Retinal pigment epithelial cell (primary cell): Measurements from ENCODE around the gene DIS3L2.

Experiments used
- DNase-seq: peaks from one replicate; pipeline ENCODE4 v3.0.0-alpha.2; 2010; ENCODE audit warnings: low read depth
- H3K4me3 ChIP-seq: 2 replicates; pipeline ENCODE4 v1.5.1; 2011; ENCODE audit warnings: mild to moderate bottlenecking, low read length, control low read depth, moderate library complexity
- CTCF ChIP-seq: conservative IDR thresholded peaks from 2 replicates; pipeline ENCODE4 v1.5.1; 2011; ENCODE audit warnings: low read depth, low read length, control low read depth, inconsistent platforms

DIS3L2 gene

GRCh38 chr2:232347369-232347768 is 385.9 kb downstream of the DIS3L2 start:
- no peak for DNase-seq
- no peak overlapping the region for H3K4me3 ChIP-seq
- TF ChIP-seq CTCF, result no peak

- no peak for TF ChIP-seq CTCF
- H3K4me3 ChIP-seq, result no peak overlapping the region
- no peak for DNase-seq
Measured at GRCh38 chr2:232348936-232349335, 387.4 kb downstream of the DIS3L2 start.

GRCh38 chr2:232349546-232349945 is 388.0 kb downstream of the DIS3L2 start:
- TF ChIP-seq CTCF, result no peak
- no peak overlapping the region for H3K4me3 ChIP-seq
- DNase-seq, result no peak

- no peak overlapping the region for H3K4me3 ChIP-seq
- TF ChIP-seq CTCF, result no peak
- DNase-seq, result no peak
Measured at GRCh38 chr2:232349946-232350635, 388.6 kb downstream of the DIS3L2 start.

- no peak for TF ChIP-seq CTCF
- H3K4me3 ChIP-seq, result no peak overlapping the region
Measured at GRCh38 chr2:232350804-232351685, 389.5 kb downstream of the DIS3L2 start.

GRCh38 chr2:232351686-232352510 is 390.4 kb downstream of the DIS3L2 start:
- no peak overlapping the region for H3K4me3 ChIP-seq
- no peak for TF ChIP-seq CTCF
- no peak for DNase-seq

More at GRCh38 chr2:232350804-232351685, 389.5 kb downstream of the DIS3L2 start:
- DNase-seq, result no peak
